ENCODE data around the gene GRM7.

- no peak for TF ChIP-seq POLR2AphosphoS5 (IDR thresholded peaks at IDR 0.05)
- TF ChIP-seq CTCF (IDR thresholded peaks at IDR 0.05 in 8 of 11, conservative IDR thresholded peaks at IDR 0.05 in 3 of 11) = no peak
Measured at GRCh38 chr3:6929918-6930317, 69.0 kb downstream of the GRM7 start.
